ENCODE data around the gene SPP2.
A peak's percentile ranks its signal among the peaks of the same experiment; 100 is the strongest.

SPP2 gene

GRCh38 chr2:234096164-234096563, 45.7 kb downstream of the SPP2 start:
- peak overlapping the region; percentile 42 for H3K4me3 ChIP-seq (ENCODE audit: low read depth, low read length)
- H3K14ac ChIP-seq (ENCODE audit: low read length): no peak overlapping the region
- H3K4me2 ChIP-seq (ENCODE audit: low read length): no peak overlapping the region
- H3K18ac ChIP-seq (ENCODE audit: low read length): no peak overlapping the region
- WGBS (ENCODE audit: extremely low coverage, insufficient coverage, insufficient read length): no CpG with 5 or more reads among the region's 52 CpGs
- no peak overlapping the region for H3K23ac ChIP-seq (ENCODE audit: low read length)
- no peak overlapping the region for H4K12ac ChIP-seq (ENCODE audit: low read depth, low read length)
- no peak overlapping the region for H2BK12ac ChIP-seq (ENCODE audit: low read length)
- no peaks in the 10 kb centered on the region for H3K27me3 ChIP-seq (ENCODE audit: insufficient read depth, low read length)
- no peaks in the 10 kb centered on the region for H3K79me1 ChIP-seq (ENCODE audit: low read length)
- H2BK120ac ChIP-seq (ENCODE audit: insufficient read depth, low read length, poor library complexity): no peak overlapping the region
- no peaks in the 10 kb centered on the region for H3K4me1 ChIP-seq (ENCODE audit: control insufficient read depth in 1 of 2, insufficient read depth in 2 of 2, low read length in 2 of 2)
- H3K4ac ChIP-seq (ENCODE audit: low read depth, low read length): no peak overlapping the region
- DNase-seq: no peak
- H3K27ac ChIP-seq (ENCODE audit: low read depth, low read length): no peak overlapping the region
- H3K79me2 ChIP-seq (ENCODE audit: control insufficient read depth, insufficient read depth, low read length, poor library complexity): no peaks in the 10 kb centered on the region
- H3K9me3 ChIP-seq (ENCODE audit: insufficient read depth, low read depth, low read length): peaks cover 1% of the 10 kb centered on the region
- H2AK5ac ChIP-seq (ENCODE audit: low read length): no peak overlapping the region
- no peak overlapping the region for H2BK5ac ChIP-seq (ENCODE audit: low read depth, low read length, poor library complexity)
- H2AFZ ChIP-seq (ENCODE audit: insufficient read depth, low read length, poor library complexity): no peak overlapping the region
- no peak overlapping the region for H4K8ac ChIP-seq (ENCODE audit: low read depth, low read length)
- H4K91ac ChIP-seq (ENCODE audit: low read depth, low read length): no peak overlapping the region
- H3K36me3 ChIP-seq (ENCODE audit: control insufficient read depth in 1 of 2, insufficient read depth in 2 of 2, low read length in 2 of 2): no peaks in the 10 kb centered on the region
- H3K9ac ChIP-seq (ENCODE audit: low read length): no peak overlapping the region

- Histone ChIP-seq H3K27ac (ENCODE audit: low read depth, low read length) (no peak overlapping the region), H3K79me1 (ENCODE audit: low read length) (no peaks in the 10 kb centered on the region), H4K8ac (ENCODE audit: low read depth, low read length) (no peak overlapping the region), H2AK5ac (ENCODE audit: low read length) (no peak overlapping the region), H3K9me3 (ENCODE audit: insufficient read depth, low read depth, low read length) (peaks cover 1% of the 10 kb centered on the region), H4K12ac (ENCODE audit: low read depth, low read length) (no peak overlapping the region), H3K4me3 (ENCODE audit: low read depth, low read length) (no peak overlapping the region), H2BK120ac (ENCODE audit: insufficient read depth, low read length, poor library complexity) (no peak overlapping the region), H3K27me3 (ENCODE audit: insufficient read depth, low read length) (no peaks in the 10 kb centered on the region), H2AFZ (ENCODE audit: insufficient read depth, low read length, poor library complexity) (no peak overlapping the region), H3K9ac (ENCODE audit: low read length) (no peak overlapping the region), H3K79me2 (ENCODE audit: control insufficient read depth, insufficient read depth, low read length, poor library complexity) (no peaks in the 10 kb centered on the region), H3K36me3 (ENCODE audit: control insufficient read depth in 1 of 2, insufficient read depth in 2 of 2, low read length in 2 of 2) (no peaks in the 10 kb centered on the region), H3K23ac (ENCODE audit: low read length) (no peak overlapping the region), H3K18ac (ENCODE audit: low read length) (no peak overlapping the region), H3K14ac (ENCODE audit: low read length) (no peak overlapping the region), H3K4me2 (ENCODE audit: low read length) (no peak overlapping the region), H3K4me1 (ENCODE audit: control insufficient read depth in 1 of 2, insufficient read depth in 2 of 2, low read length in 2 of 2) (no peaks in the 10 kb centered on the region), H4K91ac (ENCODE audit: low read depth, low read length) (no peak overlapping the region), H3K4ac (ENCODE audit: low read depth, low read length) (no peak overlapping the region), H2BK12ac (ENCODE audit: low read length) (no peak overlapping the region), H2BK5ac (ENCODE audit: low read depth, low read length, poor library complexity) (no peak overlapping the region)
- WGBS (ENCODE audit: extremely low coverage, insufficient coverage, insufficient read length): no CpG with 5 or more reads among the region's 6 CpGs
- DNase-seq: no peak
Observed at GRCh38 chr2:234098681-234099080, 48.2 kb downstream of the SPP2 start.

- Histone ChIP-seq H3K79me1 (ENCODE audit: low read length) (no peaks in the 10 kb centered on the region), H3K36me3 (ENCODE audit: control insufficient read depth in 1 of 2, insufficient read depth in 2 of 2, low read length in 2 of 2) (no peaks in the 10 kb centered on the region), H3K9me3 (ENCODE audit: insufficient read depth, low read depth, low read length) (peaks cover 1% of the 10 kb centered on the region), H2AFZ (ENCODE audit: insufficient read depth, low read length, poor library complexity) (no peak overlapping the region), H2AK5ac (ENCODE audit: low read length) (no peak overlapping the region), H3K4me3 (ENCODE audit: low read depth, low read length) (no peak overlapping the region), H3K18ac (ENCODE audit: low read length) (no peak overlapping the region), H3K27me3 (ENCODE audit: insufficient read depth, low read length) (no peaks in the 10 kb centered on the region), H2BK12ac (ENCODE audit: low read length) (no peak overlapping the region), H3K27ac (ENCODE audit: low read depth, low read length) (no peak overlapping the region), H3K4me1 (ENCODE audit: control insufficient read depth in 1 of 2, insufficient read depth in 2 of 2, low read length in 2 of 2) (no peaks in the 10 kb centered on the region), H4K12ac (ENCODE audit: low read depth, low read length) (no peak overlapping the region), H2BK5ac (ENCODE audit: low read depth, low read length, poor library complexity) (no peak overlapping the region), H3K9ac (ENCODE audit: low read length) (no peak overlapping the region), H3K4me2 (ENCODE audit: low read length) (no peak overlapping the region), H3K79me2 (ENCODE audit: control insufficient read depth, insufficient read depth, low read length, poor library complexity) (no peaks in the 10 kb centered on the region), H3K14ac (ENCODE audit: low read length) (no peak overlapping the region), H4K91ac (ENCODE audit: low read depth, low read length) (no peak overlapping the region), H3K4ac (ENCODE audit: low read depth, low read length) (no peak overlapping the region), H4K8ac (ENCODE audit: low read depth, low read length) (no peak overlapping the region), H2BK120ac (ENCODE audit: insufficient read depth, low read length, poor library complexity) (no peak overlapping the region), H3K23ac (ENCODE audit: low read length) (no peak overlapping the region)
- no CpG with 5 or more reads among the region's 4 CpGs for WGBS (ENCODE audit: extremely low coverage, insufficient coverage, insufficient read length)
- DNase-seq: no peak
Observed at GRCh38 chr2:234099266-234099665, 48.8 kb downstream of the SPP2 start.

GRCh38 chr2:234100686-234101085, 50.2 kb downstream of the SPP2 start:
- no peak overlapping the region for H2BK5ac ChIP-seq (ENCODE audit: low read depth, low read length, poor library complexity)
- WGBS (ENCODE audit: extremely low coverage, insufficient coverage, insufficient read length): no CpG with 5 or more reads among the region's 4 CpGs
- H2AK5ac ChIP-seq (ENCODE audit: low read length): no peak overlapping the region
- H3K9me3 ChIP-seq (ENCODE audit: insufficient read depth, low read depth, low read length): peaks cover 1% of the 10 kb centered on the region
- no peak overlapping the region for H4K12ac ChIP-seq (ENCODE audit: low read depth, low read length)
- H4K91ac ChIP-seq (ENCODE audit: low read depth, low read length): no peak overlapping the region
- H3K23ac ChIP-seq (ENCODE audit: low read length): no peak overlapping the region
- no peaks in the 10 kb centered on the region for H3K79me1 ChIP-seq (ENCODE audit: low read length)
- no peak overlapping the region for H4K8ac ChIP-seq (ENCODE audit: low read depth, low read length)
- no peak overlapping the region for H3K9ac ChIP-seq (ENCODE audit: low read length)
- H3K36me3 ChIP-seq (ENCODE audit: control insufficient read depth in 1 of 2, insufficient read depth in 2 of 2, low read length in 2 of 2): no peaks in the 10 kb centered on the region
- H3K27ac ChIP-seq (ENCODE audit: low read depth, low read length): no peak overlapping the region
- H3K4me2 ChIP-seq (ENCODE audit: low read length): no peak overlapping the region
- no peak for DNase-seq
- H3K4me3 ChIP-seq (ENCODE audit: low read depth, low read length): no peak overlapping the region
- H3K18ac ChIP-seq (ENCODE audit: low read length): no peak overlapping the region
- H3K4me1 ChIP-seq (ENCODE audit: control insufficient read depth in 1 of 2, insufficient read depth in 2 of 2, low read length in 2 of 2): no peaks in the 10 kb centered on the region
- no peaks in the 10 kb centered on the region for H3K27me3 ChIP-seq (ENCODE audit: insufficient read depth, low read length)
- no peak overlapping the region for H2BK120ac ChIP-seq (ENCODE audit: insufficient read depth, low read length, poor library complexity)
- no peak overlapping the region for H2BK12ac ChIP-seq (ENCODE audit: low read length)
- H2AFZ ChIP-seq (ENCODE audit: insufficient read depth, low read length, poor library complexity): no peak overlapping the region
- H3K14ac ChIP-seq (ENCODE audit: low read length): no peak overlapping the region
- H3K79me2 ChIP-seq (ENCODE audit: control insufficient read depth, insufficient read depth, low read length, poor library complexity): no peaks in the 10 kb centered on the region
- H3K4ac ChIP-seq (ENCODE audit: low read depth, low read length): no peak overlapping the region

All from trophoblast cell (in vitro differentiated cells and primary cell).